CD4-positive, alpha-beta memory T cell (primary cell): ENCODE data around the gene CPN2. TPM values are rescaled to one million over a fixed set of nuclear protein-coding genes. Genes with fewer than 3 reads are reported as not detected.

Experiments used
- CTCF ChIA-PET: fragments of 350-600 bp; sonication (Branson Sonifier 250); formaldehyde crosslinking; loops from one replicate; lab custom pipeline; 2021; ENCODE audit warnings: inconsistent platforms; ENCODE audit not compliant: partially characterized antibody; lab: Charles Lee
- POLR2A ChIA-PET: fragments of 350-600 bp; sonication (Branson Sonifier 250); formaldehyde crosslinking; loops from one replicate; lab custom pipeline; 2021; ENCODE audit not compliant: partially characterized antibody; lab: Charles Lee
- DNase-seq, 5 donors: peaks; one replicate each; pipeline versions ENCODE4 v3.0.0 to v3.0.0-alpha.2; 2020 to 2022; ENCODE audit warnings: mixed read lengths in 1 of 5
- H3K27ac ChIP-seq: one replicate; pipeline ENCODE4 v1.7.0; 2013; ENCODE audit warnings: low read depth, low read length
- H3K27me3 ChIP-seq: 2 replicates; pipeline ENCODE4 v1.7.0; 2013; ENCODE audit warnings: mild to moderate bottlenecking, low read length, moderate library complexity; ENCODE audit not compliant: insufficient read depth
- H3K36me3 ChIP-seq: 2 replicates; pipeline ENCODE4 v1.7.0; 2013; ENCODE audit warnings: mild to moderate bottlenecking, low read length, moderate library complexity; ENCODE audit not compliant: insufficient read depth
- H3K4me1 ChIP-seq: 2 replicates; pipeline ENCODE4 v1.7.0; 2013; ENCODE audit warnings: mild to moderate bottlenecking, low read length, moderate library complexity; ENCODE audit not compliant: insufficient read depth
- H3K4me3 ChIP-seq, 2 donors: one replicate each; pipeline ENCODE4 v1.7.0; 2013; ENCODE audit warnings: low read length in 2 of 2, mild to moderate bottlenecking in 1 of 2
- H3K9me3 ChIP-seq, 2 donors: one replicate each; pipeline ENCODE4 v1.7.0; 2013; ENCODE audit warnings: low read length in 2 of 2, control low read depth in 1 of 2; ENCODE audit not compliant: control insufficient read depth in 1 of 2
- H3K27ac Mint-ChIP-seq, 7 donors: one replicate each; pipeline ENCODE4 v1.8.0; 2020 to 2021; ENCODE audit warnings: mixed read lengths in 7 of 7, mild to moderate bottlenecking in 6 of 7, inconsistent platforms in 3 of 7, moderate library complexity in 3 of 7
- H3K27me3 Mint-ChIP-seq, 2 donors: one replicate each; pipeline ENCODE4 v1.8.0; 2020 to 2021; ENCODE audit warnings: mixed read lengths in 2 of 2
- H3K36me3 Mint-ChIP-seq, 2 donors: one replicate each; pipeline ENCODE4 v1.8.0; 2020 to 2021; ENCODE audit warnings: mixed read lengths in 2 of 2, inconsistent platforms in 1 of 2, mild to moderate bottlenecking in 1 of 2
- H3K4me1 Mint-ChIP-seq, 4 donors: one replicate each; pipeline ENCODE4 v1.8.0; 2020 to 2021; ENCODE audit warnings: mixed read lengths in 4 of 4, mild to moderate bottlenecking in 1 of 4
- H3K4me3 Mint-ChIP-seq, 8 donors: one replicate each; pipeline ENCODE4 v1.8.0; 2020 to 2021; ENCODE audit warnings: mixed read lengths in 8 of 8, mild to moderate bottlenecking in 7 of 8, moderate library complexity in 6 of 8, inconsistent platforms in 3 of 8
- H3K9me3 Mint-ChIP-seq, 8 donors: one replicate each; pipeline ENCODE4 v1.8.0; 2020 to 2021; ENCODE audit warnings: mixed read lengths in 8 of 8, mild to moderate bottlenecking in 5 of 8, inconsistent platforms in 3 of 8, moderate library complexity in 1 of 8
- intact Hi-C: fragments of 100-400 bp; cut with micrococcal nuclease; formaldehyde crosslinking; loops from one replicate; pipeline ENCODE4 v1.15.1; 2023
- polyA plus RNA-seq, 2 donors: library from polyadenylated mRNA; unstranded; fragments of 300-500 nt; fragmentation: Illumina TruSeq; gene quantifications; one replicate each; pipeline ENCODE4 v1.2.3, GENCODE V29; 2021
- total RNA-seq, 2 experiments: library from RNA; stranded (reverse); gene quantifications; one replicate each; pipeline ENCODE4 v1.2.3, GENCODE V29; 2021

Gene CPN2
- total and polyA plus RNA-seq, 4 experiments from 2014 or later, result not detected

- ChIA-PET POLR2A (no interaction called here), CTCF (no interaction called here)
- H3K27me3 ChIP-seq, result peaks cover 5% of the 10 kb centered on the region
- DNase-seq, result no peak
- H3K9me3 ChIP-seq, result no peaks in the 10 kb centered on the region
- H3K27ac Mint-ChIP-seq, result no peak overlapping the region
- H3K4me1 ChIP-seq, result no peaks in the 10 kb centered on the region
- intact Hi-C loops, result no loop called here
- H3K27me3 Mint-ChIP-seq, result peaks cover 21 to 27% of the 10 kb centered on the region in 2 donors
- no peak overlapping the region for H3K4me3 ChIP-seq
- no peaks in the 10 kb centered on the region for H3K36me3 ChIP-seq
- H3K9me3 Mint-ChIP-seq, result no peaks in the 10 kb centered on the region
- no peak overlapping the region for H3K27ac ChIP-seq
- no peaks in the 10 kb centered on the region for H3K36me3 Mint-ChIP-seq
- H3K4me3 Mint-ChIP-seq, result no peak overlapping the region
- no peaks in the 10 kb centered on the region for H3K4me1 Mint-ChIP-seq
These were observed 24.5 kb upstream of the CPN2 start for GRCh38 chr3:194375473-194376240.

DNA sequence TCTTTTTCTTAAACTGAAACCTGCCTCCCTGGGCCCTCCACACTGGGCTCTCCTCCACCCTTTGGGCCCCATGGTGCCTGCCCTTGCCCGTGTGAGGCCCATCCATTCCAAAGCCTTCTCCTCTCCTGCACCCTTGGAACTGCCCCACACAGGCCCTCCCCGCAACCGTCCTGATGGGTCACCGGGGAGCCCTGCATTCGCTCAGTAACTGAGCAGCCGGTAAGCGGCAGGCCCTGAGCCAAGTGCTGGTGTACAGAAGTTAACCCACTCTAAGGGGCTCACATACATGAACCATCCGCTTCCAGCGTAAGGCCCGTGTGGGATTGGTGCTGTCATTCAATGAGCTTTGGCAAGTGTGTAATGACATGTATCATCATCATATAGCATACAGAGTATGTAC, 23.8 kb upstream of the CPN2 start:
- Mint-ChIP-seq H3K4me1 (no peaks in the 10 kb centered on the region), H3K4me3 (no peak overlapping the region), H3K27ac (no peak overlapping the region), H3K9me3 (no peaks in the 10 kb centered on the region), H3K27me3 (peaks cover 23 to 32% of the 10 kb centered on the region in 2 donors), H3K36me3 (no peaks in the 10 kb centered on the region)
- ChIA-PET CTCF (no interaction called here), POLR2A (no interaction called here)
- intact Hi-C loops, result no loop called here
- peaks cover 5% of the 10 kb centered on the region for H3K27me3 ChIP-seq
- no peak for DNase-seq
- no peak overlapping the region for H3K27ac ChIP-seq
- no peaks in the 10 kb centered on the region for H3K9me3 ChIP-seq
- no peak overlapping the region for H3K4me3 ChIP-seq
- no peaks in the 10 kb centered on the region for H3K36me3 ChIP-seq
- no peaks in the 10 kb centered on the region for H3K4me1 ChIP-seq

DNA sequence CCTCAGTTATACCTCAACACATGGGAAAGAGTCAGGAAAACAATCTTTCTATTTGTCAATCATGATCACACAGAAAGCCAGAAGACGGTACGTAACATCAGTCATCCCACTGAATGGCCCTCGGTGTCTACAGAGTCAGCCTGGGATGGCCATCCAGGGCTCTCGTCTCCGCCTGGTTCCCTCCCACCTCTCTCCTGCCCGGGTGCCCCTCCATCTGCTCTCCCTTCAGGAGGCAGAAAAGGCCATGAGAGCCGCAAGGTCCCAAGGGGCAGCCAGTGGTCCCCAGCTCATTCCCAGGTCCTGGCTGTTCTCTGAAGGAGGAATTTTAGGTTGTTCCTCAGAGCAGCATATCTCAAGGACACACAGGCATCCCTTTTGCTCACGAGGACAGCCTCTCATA, 22.8 kb upstream of the CPN2 start:
- H3K27ac ChIP-seq, result no peak overlapping the region
- H3K27me3 Mint-ChIP-seq, result peaks cover 25 to 33% of the 10 kb centered on the region in 2 donors
- H3K27ac Mint-ChIP-seq, result no peak overlapping the region
- H3K36me3 Mint-ChIP-seq, result no peaks in the 10 kb centered on the region
- POLR2A ChIA-PET, result no interaction called here
- intact Hi-C loops, result no loop called here
- H3K4me3 ChIP-seq, result no peak overlapping the region
- H3K36me3 ChIP-seq, result no peaks in the 10 kb centered on the region
- no peak overlapping the region for H3K4me3 Mint-ChIP-seq
- CTCF ChIA-PET, result no interaction called here
- no peaks in the 10 kb centered on the region for H3K4me1 ChIP-seq
- H3K4me1 Mint-ChIP-seq, result no peaks in the 10 kb centered on the region
- no peaks in the 10 kb centered on the region for H3K9me3 ChIP-seq
- H3K9me3 Mint-ChIP-seq, result no peaks in the 10 kb centered on the region
- peaks cover 5% of the 10 kb centered on the region for H3K27me3 ChIP-seq
- no peak for DNase-seq

DNA sequence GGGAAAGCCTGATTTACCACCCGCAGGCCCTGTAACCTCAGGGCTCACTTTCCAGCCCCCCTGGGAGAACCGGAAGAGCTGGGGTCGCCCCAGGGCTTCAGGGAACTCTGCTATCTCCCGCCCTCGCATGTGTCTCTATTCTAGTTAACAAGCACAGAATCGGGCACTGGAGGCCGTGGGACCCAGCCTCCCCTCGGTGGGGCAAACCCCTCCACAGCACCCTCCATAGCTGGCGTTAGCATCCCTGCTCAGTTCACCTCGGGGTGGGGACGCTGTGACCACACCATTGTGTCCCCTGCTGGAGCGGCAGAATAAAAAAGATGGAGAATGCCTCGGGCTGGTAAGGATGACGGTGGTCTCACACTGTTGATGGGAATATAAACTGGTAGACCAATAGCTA, 21.9 kb upstream of the CPN2 start:
- H3K4me1 Mint-ChIP-seq, result no peaks in the 10 kb centered on the region
- ChIA-PET CTCF (no interaction called here), POLR2A (no interaction called here)
- no peak overlapping the region for H3K4me3 Mint-ChIP-seq
- peaks cover 26 to 33% of the 10 kb centered on the region in 2 donors for H3K27me3 Mint-ChIP-seq
- no peak overlapping the region for H3K27ac ChIP-seq
- H3K27me3 ChIP-seq, result peaks cover 5% of the 10 kb centered on the region
- intact Hi-C loops, result no loop called here
- H3K27ac Mint-ChIP-seq, result no peak overlapping the region
- H3K9me3 ChIP-seq, result no peaks in the 10 kb centered on the region
- H3K4me3 ChIP-seq, result no peak overlapping the region
- no peaks in the 10 kb centered on the region for H3K9me3 Mint-ChIP-seq
- no peaks in the 10 kb centered on the region for H3K36me3 ChIP-seq
- H3K4me1 ChIP-seq, result no peaks in the 10 kb centered on the region
- no peak for DNase-seq
- no peaks in the 10 kb centered on the region for H3K36me3 Mint-ChIP-seq

GRCh38 chr3:194370753-194371152, 19.6 kb upstream of the CPN2 start:
- Mint-ChIP-seq H3K27me3 (peaks cover 29 to 30% of the 10 kb centered on the region in 2 donors), H3K36me3 (no peaks in the 10 kb centered on the region), H3K4me3 (no peak overlapping the region), H3K4me1 (no peaks in the 10 kb centered on the region), H3K9me3 (no peaks in the 10 kb centered on the region), H3K27ac (no peak overlapping the region)
- CTCF ChIA-PET, result no interaction called here
- POLR2A ChIA-PET, result no interaction called here
- intact Hi-C loops, result no loop called here
- no peaks in the 10 kb centered on the region for H3K9me3 ChIP-seq
- H3K36me3 ChIP-seq, result no peaks in the 10 kb centered on the region
- no peaks in the 10 kb centered on the region for H3K27me3 ChIP-seq
- no peak for DNase-seq
- no peak overlapping the region for H3K27ac ChIP-seq
- H3K4me1 ChIP-seq, result no peaks in the 10 kb centered on the region
- H3K4me3 ChIP-seq, result no peak overlapping the region

- H3K36me3 ChIP-seq, result no peaks in the 10 kb centered on the region
- no peaks in the 10 kb centered on the region for H3K27me3 ChIP-seq
- POLR2A ChIA-PET, result no interaction called here
- CTCF ChIA-PET, result no interaction called here
- Mint-ChIP-seq H3K27ac (no peak within 1 kb of the TSS), H3K36me3 (no peaks in the 10 kb centered on the region), H3K4me3 (no peak within 1 kb of the TSS), H3K4me1 (no peaks in the 10 kb centered on the region), H3K27me3 (peaks cover 23 to 29% of the 10 kb centered on the region in 2 donors), H3K9me3 (no peaks in the 10 kb centered on the region)
- H3K4me1 ChIP-seq, result no peaks in the 10 kb centered on the region
- no peak for DNase-seq
- H3K4me3 ChIP-seq, result no peak within 1 kb of the TSS
- no peaks in the 10 kb centered on the region for H3K9me3 ChIP-seq
- H3K27ac ChIP-seq, result no peak within 1 kb of the TSS
- intact Hi-C loops, result no loop called here
These were observed 18.6 kb upstream of the CPN2 start, which contains the start of gene LRRC15 for GRCh38 chr3:194369522-194370279. Gene LRRC15, minus strand, starts transcription at chr3:194369743. Its CDS starts 8,700 bp downstream, at chr3:194361043.

GRCh38 chr3:194368918-194369317, 17.8 kb upstream of the CPN2 start:
- Histone ChIP-seq H3K27ac (no peak overlapping the region), H3K27me3 (no peaks in the 10 kb centered on the region), H3K4me1 (no peaks in the 10 kb centered on the region), H3K4me3 (no peak overlapping the region), H3K36me3 (no peaks in the 10 kb centered on the region), H3K9me3 (no peaks in the 10 kb centered on the region)
- Mint-ChIP-seq H3K36me3 (no peaks in the 10 kb centered on the region), H3K9me3 (no peaks in the 10 kb centered on the region), H3K4me1 (no peaks in the 10 kb centered on the region), H3K4me3 (no peak overlapping the region), H3K27me3 (peaks cover 23 to 29% of the 10 kb centered on the region in 2 donors), H3K27ac (no peak overlapping the region)
- ChIA-PET POLR2A (no interaction called here), CTCF (no interaction called here)
- intact Hi-C loops, result no loop called here
- DNase-seq, result no peak
